ENCODE results near the gene TUT7.
"Not testable (repeated sequence)": the region's sequence is repeated elsewhere in the genome, so short reads cannot be mapped to it uniquely, and the experiment has no call there.

TUT7 gene, protein sequence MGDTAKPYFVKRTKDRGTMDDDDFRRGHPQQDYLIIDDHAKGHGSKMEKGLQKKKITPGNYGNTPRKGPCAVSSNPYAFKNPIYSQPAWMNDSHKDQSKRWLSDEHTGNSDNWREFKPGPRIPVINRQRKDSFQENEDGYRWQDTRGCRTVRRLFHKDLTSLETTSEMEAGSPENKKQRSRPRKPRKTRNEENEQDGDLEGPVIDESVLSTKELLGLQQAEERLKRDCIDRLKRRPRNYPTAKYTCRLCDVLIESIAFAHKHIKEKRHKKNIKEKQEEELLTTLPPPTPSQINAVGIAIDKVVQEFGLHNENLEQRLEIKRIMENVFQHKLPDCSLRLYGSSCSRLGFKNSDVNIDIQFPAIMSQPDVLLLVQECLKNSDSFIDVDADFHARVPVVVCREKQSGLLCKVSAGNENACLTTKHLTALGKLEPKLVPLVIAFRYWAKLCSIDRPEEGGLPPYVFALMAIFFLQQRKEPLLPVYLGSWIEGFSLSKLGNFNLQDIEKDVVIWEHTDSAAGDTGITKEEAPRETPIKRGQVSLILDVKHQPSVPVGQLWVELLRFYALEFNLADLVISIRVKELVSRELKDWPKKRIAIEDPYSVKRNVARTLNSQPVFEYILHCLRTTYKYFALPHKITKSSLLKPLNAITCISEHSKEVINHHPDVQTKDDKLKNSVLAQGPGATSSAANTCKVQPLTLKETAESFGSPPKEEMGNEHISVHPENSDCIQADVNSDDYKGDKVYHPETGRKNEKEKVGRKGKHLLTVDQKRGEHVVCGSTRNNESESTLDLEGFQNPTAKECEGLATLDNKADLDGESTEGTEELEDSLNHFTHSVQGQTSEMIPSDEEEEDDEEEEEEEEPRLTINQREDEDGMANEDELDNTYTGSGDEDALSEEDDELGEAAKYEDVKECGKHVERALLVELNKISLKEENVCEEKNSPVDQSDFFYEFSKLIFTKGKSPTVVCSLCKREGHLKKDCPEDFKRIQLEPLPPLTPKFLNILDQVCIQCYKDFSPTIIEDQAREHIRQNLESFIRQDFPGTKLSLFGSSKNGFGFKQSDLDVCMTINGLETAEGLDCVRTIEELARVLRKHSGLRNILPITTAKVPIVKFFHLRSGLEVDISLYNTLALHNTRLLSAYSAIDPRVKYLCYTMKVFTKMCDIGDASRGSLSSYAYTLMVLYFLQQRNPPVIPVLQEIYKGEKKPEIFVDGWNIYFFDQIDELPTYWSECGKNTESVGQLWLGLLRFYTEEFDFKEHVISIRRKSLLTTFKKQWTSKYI (N-terminal part only)

DNA sequence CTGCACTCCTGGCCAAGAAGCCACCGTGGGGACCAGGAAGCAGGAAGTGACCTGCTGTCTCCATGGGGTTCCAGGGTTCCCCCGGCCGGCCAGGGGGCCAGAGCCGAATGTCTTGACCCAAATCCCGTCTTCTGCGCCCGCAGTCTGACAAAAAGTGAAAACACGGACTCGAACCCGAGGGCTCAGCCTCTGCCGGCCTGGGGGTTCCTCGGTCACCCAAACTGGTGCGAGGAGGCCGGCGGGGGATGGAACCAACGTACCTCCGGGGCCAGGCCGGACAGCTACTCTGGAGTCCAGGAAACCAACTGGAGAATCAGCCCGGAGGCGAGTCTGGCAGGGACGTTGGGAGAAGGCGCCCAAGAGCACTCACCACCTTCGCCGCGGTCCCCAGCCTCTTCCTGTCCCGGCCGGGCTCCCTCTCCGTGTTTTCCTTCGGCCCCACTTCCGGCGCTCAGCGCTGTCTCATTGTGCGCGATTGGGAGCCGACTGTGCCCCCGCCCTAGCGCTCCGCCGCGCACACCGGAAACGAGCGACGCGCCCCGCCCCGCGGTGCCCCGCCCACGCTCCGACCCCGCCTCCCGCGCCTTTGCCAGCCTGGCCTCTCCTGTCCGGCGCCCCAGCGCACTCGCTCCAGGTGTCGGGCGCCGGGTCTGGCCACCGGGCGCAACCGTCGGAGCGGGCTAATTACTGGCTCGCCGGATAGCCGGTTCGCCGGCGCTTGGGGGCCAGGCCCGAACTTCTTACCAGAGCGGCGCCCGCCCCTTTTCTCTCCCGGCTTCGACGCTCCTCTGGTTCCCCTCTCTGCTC lies at the start of gene TUT7:
Gene TUT7 (minus strand): TSS at position 400 of the 807 bp plus-strand sequence. CDS start 1,211 bp downstream, outside the sequence.
- in situ Hi-C loops (cut with MboI; ENCODE audit: low sequenced_read_pairs) = no loop called here

DNA sequence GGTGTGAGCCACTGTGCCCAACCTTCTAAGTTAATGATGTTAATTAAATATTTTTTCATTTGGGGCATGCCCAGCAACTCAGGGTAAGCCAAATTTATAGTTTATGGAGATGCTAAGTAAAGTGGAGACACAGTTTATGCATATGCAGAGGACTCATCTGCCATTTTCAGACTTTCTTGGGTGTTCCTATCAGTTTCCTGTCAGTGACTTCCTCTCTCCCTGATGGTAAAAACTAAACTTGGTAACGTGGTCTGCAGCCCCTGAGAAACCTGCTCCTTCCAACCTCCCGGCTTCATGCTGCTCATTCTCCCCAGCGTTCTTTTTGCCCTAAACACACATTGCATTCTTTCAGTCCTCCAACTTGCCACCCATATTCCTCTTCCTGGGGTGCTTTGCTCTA lies 48.4 kb upstream of the TUT7 start:
- in situ Hi-C loops (cut with MboI; ENCODE audit: low sequenced_read_pairs) = no loop called here

DNA sequence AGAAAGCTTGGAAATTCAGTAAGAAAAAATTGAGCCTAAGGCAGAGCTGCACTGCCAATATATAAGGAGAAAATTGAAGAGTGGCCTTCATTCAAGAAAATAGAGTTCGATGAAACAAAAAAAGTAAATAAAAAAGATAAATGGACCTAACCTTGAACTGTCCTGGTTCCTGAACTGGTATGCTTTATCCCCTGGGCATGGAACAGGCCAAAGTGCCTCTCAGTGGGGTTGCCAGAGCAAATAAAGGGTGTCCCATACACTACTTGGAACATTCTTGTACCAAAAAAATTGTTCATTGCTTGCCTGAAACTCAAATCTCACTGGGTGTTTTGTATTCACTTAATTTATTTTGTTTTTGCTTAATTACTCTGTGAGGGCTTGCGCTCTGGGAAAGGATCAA lies 42.2 kb upstream of the TUT7 start:
- in situ Hi-C loops (cut with MboI; ENCODE audit: low sequenced_read_pairs) = no loop called here

DNA sequence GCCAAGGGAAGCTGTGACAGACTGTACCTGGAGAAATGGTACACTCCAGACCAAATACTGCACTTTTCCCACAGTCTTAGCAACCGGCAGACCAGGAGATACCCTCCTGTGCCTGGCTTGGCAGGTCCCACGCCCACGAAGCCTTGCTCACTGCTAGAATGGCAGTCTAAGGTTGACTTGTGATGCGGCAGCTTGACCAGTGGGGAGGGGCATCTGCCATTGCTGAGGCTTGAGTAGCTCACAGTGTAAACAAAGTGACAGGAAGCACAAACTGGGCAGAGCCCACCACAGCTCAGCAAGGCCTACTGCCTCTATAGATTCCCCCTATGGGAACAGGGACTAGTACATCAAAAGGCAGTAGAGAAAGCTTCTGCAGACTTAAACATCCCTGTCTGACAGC lies 36.0 kb upstream of the TUT7 start:
- in situ Hi-C loops (cut with MboI; ENCODE audit: low sequenced_read_pairs) = not testable (repeated sequence)

DNA sequence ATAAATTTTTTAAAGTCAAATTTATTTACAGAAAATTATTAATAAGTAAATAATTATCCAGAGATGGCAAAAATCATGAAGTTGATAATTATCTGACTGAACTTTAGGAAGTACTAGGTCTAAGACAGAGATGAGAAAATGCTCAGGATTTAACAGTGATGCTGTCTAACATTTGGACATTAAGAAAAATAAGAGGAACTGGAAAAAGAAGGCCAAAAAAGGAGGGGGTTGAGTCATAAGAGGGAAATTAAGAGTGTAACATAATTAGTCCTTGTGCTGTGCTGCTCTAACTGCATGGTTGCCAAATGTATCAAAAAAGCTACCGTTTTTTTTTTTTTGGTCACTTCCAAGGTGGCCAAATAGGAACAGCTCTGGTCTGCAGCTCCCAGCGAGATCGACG lies 35.4 kb upstream of the TUT7 start:
- in situ Hi-C loops (cut with MboI; ENCODE audit: low sequenced_read_pairs) = no loop called here

DNA sequence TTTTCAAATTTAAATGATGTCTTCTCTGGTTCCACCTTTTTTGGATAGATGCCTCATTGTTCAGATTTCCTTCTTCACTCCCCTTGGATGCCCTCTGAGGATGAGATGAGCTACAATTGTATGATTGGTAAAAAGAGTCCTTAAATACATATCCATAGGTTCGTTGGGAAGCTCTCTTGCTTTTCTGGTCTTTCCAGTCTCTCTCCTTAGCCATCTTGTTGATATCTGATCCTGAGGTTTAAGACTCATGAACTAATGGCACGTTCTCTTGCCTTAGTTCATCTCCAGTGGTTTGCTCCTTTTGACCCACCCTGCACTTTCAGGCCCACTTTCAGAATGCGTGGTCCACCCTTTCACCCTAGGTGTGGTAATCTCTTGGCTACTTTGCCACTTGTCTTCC lies 33.2 kb upstream of the TUT7 start:
- in situ Hi-C loops (cut with MboI; ENCODE audit: low sequenced_read_pairs) = no loop called here

DNA sequence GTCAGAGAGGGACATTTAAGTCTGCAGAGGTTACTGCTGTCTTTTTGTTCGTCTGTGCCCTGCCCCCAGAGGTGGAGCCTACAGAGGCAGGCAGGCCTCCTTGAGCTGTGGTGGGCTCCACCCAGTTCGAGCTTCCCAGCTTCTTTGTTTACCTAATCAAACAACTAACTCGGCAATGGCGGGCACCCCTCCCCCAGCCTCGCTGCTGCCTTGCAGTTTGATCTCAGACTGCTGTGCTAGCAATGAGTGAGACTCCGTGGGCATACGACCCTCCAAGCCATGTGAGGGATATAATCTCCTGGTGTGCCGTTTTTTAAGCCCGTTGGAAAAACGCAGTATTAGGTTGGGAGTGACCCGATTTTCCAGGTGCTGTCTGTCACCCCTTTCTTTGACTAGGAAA lies 28.8 kb upstream of the TUT7 start:
- in situ Hi-C loops (cut with MboI; ENCODE audit: low sequenced_read_pairs) = not testable (repeated sequence)

DNA sequence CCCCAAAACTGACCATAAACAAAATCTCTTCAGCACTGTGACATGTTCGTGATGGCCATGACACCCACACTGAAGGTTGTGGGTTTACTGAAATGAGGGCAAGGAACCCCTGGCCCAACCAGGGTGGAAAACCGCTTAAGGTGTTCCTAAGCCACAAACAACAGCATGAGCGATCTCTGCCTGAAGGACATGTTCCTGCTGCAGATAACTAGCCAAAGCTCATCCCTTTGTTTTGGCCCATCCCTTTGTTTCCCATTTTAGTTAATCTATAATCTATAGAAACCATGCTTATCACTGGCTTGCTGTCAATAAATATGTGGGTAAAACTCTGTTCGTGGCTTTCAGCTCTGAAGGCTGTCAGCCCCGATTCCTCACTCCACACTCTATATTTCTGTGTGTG lies 21.8 kb upstream of the TUT7 start:
- in situ Hi-C loops (cut with MboI; ENCODE audit: low sequenced_read_pairs) = no loop called here

DNA sequence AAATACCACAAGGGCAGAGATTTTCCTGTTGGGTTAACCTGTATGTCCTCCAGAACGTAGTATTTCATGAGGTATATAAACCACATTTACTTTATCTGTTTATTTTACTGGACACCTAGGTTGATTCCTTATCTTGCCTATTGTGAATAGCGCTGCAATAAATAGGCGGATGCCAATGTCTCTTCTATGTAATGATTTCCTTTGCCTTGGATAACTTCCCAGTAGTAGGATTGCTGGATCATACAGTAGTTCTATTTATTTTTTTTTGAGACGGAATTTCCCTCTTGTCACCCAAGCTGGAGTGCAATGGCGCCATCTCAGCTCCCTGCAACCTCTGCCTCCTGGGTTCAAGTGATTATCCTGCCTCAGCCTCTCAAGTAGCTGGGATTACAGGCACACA lies 15.6 kb upstream of the TUT7 start:
- in situ Hi-C loops (cut with MboI; ENCODE audit: low sequenced_read_pairs) = no loop called here

DNA sequence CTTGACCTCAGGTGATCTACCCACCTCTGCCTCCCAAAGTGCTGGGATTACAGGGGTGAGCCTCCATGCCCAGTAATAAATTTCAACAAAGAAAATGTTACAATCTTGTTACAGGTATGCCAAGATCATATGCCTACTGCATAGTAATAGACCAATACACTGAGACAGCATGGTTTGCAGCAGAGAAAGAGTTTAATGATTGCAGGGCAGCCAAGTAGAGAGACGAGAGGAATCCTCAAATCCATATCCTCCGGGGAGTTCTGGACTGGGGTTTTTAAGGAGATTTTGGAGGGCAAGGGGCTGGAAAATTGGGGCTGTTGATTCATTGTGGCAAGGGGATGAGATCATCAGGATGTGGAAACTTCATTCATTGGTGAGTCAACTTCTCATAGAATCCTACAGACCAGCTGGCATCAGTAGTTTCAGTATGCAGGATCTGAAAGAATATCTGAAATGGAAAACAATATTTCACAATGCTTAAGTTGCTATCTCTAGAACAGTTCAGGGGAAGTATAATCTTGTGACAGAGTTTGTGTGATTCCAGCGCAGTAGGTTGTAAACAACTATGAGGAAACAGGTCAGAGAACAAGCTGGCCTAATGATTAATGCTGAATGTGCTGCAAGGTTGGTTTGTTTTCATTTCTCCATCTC lies 14.8 kb upstream of the TUT7 start:
- in situ Hi-C loops (cut with MboI; ENCODE audit: low sequenced_read_pairs) = no loop called here

DNA sequence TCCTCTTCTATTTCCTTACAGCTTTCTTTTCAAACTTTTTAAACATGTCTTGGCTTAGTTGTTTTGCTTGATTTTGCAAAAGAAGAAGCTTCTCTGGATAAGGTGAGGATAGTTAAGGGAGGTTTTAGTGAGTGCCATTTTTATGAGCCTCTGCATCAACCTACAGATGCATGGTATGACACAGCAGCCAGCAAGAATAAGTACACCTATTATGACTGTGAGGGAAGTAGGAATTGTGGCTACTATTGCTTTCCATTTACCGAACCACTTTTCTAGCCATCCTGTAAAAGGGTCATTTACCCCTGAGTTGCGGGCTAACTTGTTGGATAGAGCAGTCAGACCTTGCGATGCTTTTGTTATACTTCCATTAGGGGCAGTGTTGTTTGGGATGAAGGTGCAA lies 7.0 kb upstream of the TUT7 start:
- in situ Hi-C loops (cut with MboI; ENCODE audit: low sequenced_read_pairs) = no loop called here

DNA sequence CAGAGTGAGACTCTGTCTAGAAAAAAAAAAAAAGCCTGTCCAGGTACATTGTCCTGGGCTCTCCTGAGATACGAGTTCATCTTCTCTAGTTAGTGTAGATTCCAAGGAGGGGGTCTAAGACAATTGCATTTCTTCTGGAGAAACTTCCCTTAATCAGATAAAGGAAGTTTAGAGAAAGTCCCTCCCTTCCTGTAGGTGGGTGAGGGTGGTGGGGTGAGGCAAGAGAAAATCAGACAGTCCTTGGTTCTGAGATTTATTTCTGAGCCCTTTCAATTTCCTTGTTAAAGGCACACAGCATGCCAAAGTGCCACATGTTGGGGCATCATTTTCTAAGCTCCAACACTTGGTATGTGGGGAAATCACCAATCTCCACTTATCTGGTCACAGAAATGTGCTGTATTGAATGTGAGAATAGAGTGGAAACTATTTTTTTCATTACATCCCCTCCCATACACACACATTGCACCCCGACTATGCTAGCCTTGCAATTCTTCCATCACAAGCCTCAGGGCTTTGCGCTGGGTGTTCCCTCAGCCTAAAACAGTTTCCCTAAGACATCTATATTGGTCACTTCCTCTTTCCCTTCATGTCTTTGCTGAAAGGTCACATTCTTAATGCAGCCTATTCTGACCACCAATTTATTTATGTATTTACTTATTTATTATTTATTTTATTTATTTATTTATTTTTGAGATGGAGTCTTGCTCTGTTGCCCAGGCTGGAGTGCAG lies 5.1 kb upstream of the TUT7 start:
- in situ Hi-C loops (cut with MboI; ENCODE audit: low sequenced_read_pairs) = no loop called here

DNA sequence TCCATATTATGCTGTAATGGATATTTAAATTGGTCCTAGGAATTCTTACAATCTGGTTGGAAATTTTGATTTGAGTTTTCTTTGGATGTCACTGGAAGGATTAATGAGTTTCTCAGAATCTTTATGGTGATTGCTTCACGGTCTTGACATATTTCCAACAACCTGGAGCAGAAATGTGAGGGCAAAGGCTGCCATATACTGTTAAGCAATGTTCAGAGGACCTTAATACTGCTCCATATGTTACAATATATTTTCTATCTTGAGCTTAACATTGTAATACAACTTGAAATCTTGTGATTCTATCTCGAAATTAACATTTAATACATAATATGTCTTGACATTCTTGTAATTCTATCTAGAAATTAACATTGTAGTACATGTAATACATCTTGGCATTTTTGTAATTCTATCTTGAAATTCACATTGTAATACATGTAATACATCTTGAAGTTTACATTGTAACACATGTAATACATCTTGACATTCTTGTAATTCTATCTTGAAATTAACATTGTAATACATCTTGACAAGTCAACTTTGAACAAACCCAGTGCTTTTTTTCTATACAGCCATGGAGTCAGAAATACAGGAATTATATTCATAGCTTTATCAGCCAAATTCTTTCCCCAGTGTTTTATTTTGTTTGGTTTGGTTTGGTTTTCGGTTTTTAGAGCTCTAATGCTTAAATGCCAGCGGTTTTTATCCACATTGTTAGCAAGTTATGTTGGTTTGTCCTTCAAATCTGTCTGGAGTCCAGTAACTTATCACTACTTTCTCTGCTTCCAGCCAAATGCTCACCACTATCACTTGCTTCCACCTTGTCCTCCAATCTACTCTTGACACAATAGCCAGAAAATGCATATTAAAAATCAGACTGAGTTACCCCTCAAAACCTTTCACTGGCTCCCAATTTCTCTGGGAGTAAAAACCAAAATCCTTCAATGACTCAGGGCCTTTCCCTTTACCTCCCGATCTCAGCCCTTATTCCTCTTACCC lies 3.0 kb upstream of the TUT7 start:
- in situ Hi-C loops (cut with MboI; ENCODE audit: low sequenced_read_pairs) = no loop called here

DNA sequence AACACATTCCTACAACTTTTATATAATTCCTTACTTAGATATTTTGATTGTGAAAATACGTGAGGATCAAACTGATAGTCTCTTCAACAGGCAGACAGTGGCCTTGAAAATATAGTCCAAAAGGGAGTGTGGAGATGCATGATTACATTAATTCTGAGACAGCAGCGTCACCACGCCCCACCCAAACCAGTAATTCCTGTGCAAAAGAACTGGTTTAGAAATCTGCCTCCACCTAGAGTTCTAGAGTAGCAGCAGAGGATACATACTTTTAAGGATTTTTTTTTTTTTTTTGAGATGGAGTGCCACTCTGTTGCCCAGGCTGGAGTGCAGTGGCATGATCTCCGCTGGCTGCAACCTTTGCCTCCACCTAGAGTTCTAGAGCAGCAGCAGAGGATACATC lies 1.6 kb upstream of the TUT7 start:
- in situ Hi-C loops (cut with MboI; ENCODE audit: low sequenced_read_pairs) = no loop called here

DNA sequence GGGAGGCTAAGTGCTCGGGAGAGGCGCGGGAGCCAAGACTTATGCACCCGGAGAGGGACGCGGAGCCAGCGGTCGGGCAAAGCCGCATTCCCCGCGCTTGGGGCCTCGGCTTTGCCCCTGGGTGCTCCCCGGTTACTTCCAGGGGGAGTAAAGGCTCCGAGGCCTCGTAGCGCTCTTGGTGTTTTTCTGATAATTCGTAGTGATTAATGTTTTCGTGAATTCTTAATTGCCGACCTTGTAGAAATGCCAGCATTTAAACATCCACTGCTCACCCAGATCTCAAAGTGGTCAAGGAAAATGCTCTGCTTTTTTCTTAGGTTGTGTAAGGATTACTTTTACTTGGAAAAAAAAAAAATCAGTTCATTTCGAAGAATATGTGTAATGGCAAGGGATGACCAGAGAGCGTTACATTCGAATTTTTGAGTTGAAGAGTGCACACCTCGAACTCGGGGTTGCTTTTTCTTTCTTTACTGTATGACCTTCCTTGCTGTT lies 654 bp upstream of the TUT7 start:
- in situ Hi-C loops (cut with MboI; ENCODE audit: low sequenced_read_pairs) = no loop called here

DNA sequence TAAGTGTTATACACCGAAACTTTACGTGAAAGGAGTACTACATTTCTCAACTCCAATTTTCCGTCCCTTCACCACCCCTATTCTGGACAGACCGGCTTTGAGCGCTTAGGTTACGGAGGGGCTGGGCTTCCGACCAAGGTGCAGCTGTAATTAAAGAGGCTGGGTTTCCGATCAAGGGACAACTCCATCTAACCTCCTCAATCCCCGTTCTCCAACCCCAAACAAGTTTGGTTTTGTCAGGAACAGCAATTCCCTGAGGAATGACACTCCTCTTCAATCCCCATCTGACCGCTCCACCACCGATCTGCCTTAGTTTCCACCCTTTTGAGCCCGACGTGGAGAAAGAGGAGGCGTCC lies 577 bp downstream of the TUT7 start:
- in situ Hi-C loops (cut with MboI; ENCODE audit: low sequenced_read_pairs) = no loop called here

DNA sequence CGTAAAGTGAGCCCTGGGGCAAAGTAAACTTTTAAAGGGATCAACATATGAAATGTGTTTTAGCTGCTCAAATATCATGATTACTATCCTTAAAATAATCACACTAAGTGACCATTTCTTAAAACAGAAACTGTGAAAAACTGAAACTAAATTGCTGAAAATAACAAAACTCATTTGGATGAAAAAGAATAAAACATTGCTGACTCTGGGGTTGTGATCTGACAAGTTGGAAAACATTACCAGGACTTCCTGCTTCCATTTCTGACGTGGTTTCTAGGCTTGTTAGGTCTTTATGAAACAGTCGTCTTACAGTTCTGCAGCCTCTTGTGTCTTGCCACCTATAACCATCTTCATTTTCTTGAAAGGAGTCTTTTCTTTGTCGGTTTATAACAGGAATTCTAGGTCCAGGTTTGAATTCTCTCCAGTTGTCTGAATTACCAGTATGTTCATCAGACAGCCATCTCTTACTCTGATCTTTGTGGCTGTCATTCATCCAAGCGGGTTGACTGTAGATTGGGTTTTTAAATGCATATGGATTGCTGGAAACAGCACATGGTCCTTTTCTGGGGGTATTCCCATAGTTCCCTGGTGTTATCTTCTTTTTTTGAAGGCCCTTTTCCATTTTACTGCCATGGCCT lies 1.7 kb downstream of the TUT7 start:
- in situ Hi-C loops (cut with MboI; ENCODE audit: low sequenced_read_pairs) = no loop called here

DNA sequence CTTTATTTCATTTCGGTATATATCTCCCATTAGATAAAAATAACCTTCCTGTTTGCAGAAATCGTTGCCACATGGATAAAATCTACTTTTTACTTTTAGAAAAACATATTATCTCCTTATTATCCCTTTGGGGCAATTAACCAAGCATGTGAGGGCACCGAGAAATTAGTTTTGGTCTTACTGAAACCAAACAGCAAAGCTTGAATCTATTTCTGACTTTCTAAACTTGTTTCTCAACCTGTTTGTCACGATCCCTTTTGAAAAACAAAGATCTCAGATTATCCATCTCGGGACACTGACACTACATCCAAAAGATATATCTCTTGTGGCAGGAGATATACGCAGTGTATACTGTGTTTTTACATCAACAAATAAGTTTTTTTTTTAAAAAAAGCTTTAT lies 2.3 kb downstream of the TUT7 start:
- in situ Hi-C loops (cut with MboI; ENCODE audit: low sequenced_read_pairs) = no loop called here

All from HL-60/S4 treated with phorbol 12-myristate 13-acetate at 8.2 ng/mL for 4 days and 3 days (cell line).